GM19035 (cell line): Measurements from ENCODE around the gene CALML5.

Experiments
- ATAC-seq: cut with Tn5 transposase; IDR thresholded peaks from one replicate; pipeline ENCODE4 v1.9.1; 2021; ENCODE audit not compliant: unreplicated experiment

Gene CALML5

GRCh38 chr10:5499493-5500140 is at the start of gene CALML5:
Gene CALML5 (minus strand): TSS chr10:5499570. CDS start chr10:5499438, 132 bp downstream.
- ATAC-seq = no peak

GRCh38 chr10:5547931-5548660 is 48.7 kb upstream of the CALML5 start:
- ATAC-seq = no peak

- no peak for ATAC-seq
Measured at GRCh38 chr10:5547681-5547930, 48.2 kb upstream of the CALML5 start.

GRCh38 chr10:5546891-5547680 is 47.7 kb upstream of the CALML5 start:
- ATAC-seq = no peak

GRCh38 chr10:5545778-5546710 is 46.7 kb upstream of the CALML5 start:
- ATAC-seq = no peak

GRCh38 chr10:5545426-5545777 is 46.0 kb upstream of the CALML5 start:
- no peak for ATAC-seq

GRCh38 chr10:5545011-5545410 is 45.6 kb upstream of the CALML5 start:
- no peak for ATAC-seq

GRCh38 chr10:5544216-5544805 is 44.9 kb upstream of the CALML5 start:
- no peak for ATAC-seq

- ATAC-seq = no peak
Measured at GRCh38 chr10:5543623-5544022, 44.3 kb upstream of the CALML5 start.

- ATAC-seq = no peak
Measured at GRCh38 chr10:5542100-5542499, 42.7 kb upstream of the CALML5 start.

GRCh38 chr10:5540891-5541290 is 41.5 kb upstream of the CALML5 start:
- ATAC-seq = no peak

GRCh38 chr10:5540080-5540479 is 40.7 kb upstream of the CALML5 start:
- ATAC-seq = no peak

- no peak for ATAC-seq
Measured at GRCh38 chr10:5538892-5539651, 39.7 kb upstream of the CALML5 start.

GRCh38 chr10:5538446-5538845 is 39.1 kb upstream of the CALML5 start:
- ATAC-seq = no peak

- no peak for ATAC-seq
Measured at GRCh38 chr10:5537684-5538083, 38.3 kb upstream of the CALML5 start.

- ATAC-seq = no peak
Measured at GRCh38 chr10:5536486-5537081, 37.2 kb upstream of the CALML5 start.

GRCh38 chr10:5534880-5535856 is 35.8 kb upstream of the CALML5 start:
- ATAC-seq = no peak

- ATAC-seq = no peak
Measured at GRCh38 chr10:5534051-5534821, 34.9 kb upstream of the CALML5 start.
